Panc1 (cell line): ENCODE measurements around the gene CDK17. TPM values are rescaled to one million over a fixed set of nuclear protein-coding genes. Genes with fewer than 3 reads are reported as not detected.
"Not testable (repeated sequence)": the region's sequence is repeated elsewhere in the genome, so short reads cannot be mapped to it uniquely, and the experiment has no call there.

Source experiments
- ATAC-seq: fragments of 200-7000 bp; cut with Tn5 transposase; 2 replicates; pipeline ENCODE4 v1.9.1; 2020; ENCODE audit warnings: mild to moderate bottlenecking, moderate library complexity
- BruUV-seq: library from RNA; stranded (reverse); fragments of 400-500 nt; replicated peaks from 2 replicates; lab custom pipeline; 2021; lab: Mats Ljungman, UMichigan
- CTCF ChIA-PET: fragments of 300-600 bp; sonication (Branson Sonifier 250); formaldehyde crosslinking; loops from one replicate; lab custom pipeline; 2022; ENCODE audit warnings: antibody characterized with exemption; lab: Charles Lee
- POLR2A ChIA-PET: fragments of 300-600 bp; sonication (Branson Sonifier 250); formaldehyde crosslinking; loops from one replicate; lab custom pipeline; 2022; ENCODE audit warnings: antibody characterized with exemption; lab: Charles Lee
- DNase-seq: peaks from one replicate; pipeline ENCODE4 v3.0.0-alpha.2; 2010; ENCODE audit warnings: low read depth, low spot score
- H3K27ac ChIP-seq: 2 replicates; pipeline ENCODE4 v1.5.1; 2011; ENCODE audit warnings: mild to moderate bottlenecking, low read length, inconsistent platforms
- H3K27me3 ChIP-seq: fragments of 200-500 bp; sonication (Bioruptor generic); 2 replicates; pipeline ENCODE4 v1.6.0; 2014; ENCODE audit warnings: low read length, inconsistent platforms; ENCODE audit not compliant: control insufficient read depth, insufficient read depth
- H3K36me3 ChIP-seq: fragments of 200-500 bp; sonication (Bioruptor generic); 2 replicates; pipeline ENCODE4 v1.5.1; 2014; ENCODE audit warnings: inconsistent platforms, mild to moderate bottlenecking, low read length, moderate library complexity; ENCODE audit not compliant: control insufficient read depth, insufficient read depth
- H3K4me1 ChIP-seq: 2 replicates; pipeline ENCODE4 v1.5.1; 2011; ENCODE audit warnings: inconsistent platforms, mild to moderate bottlenecking, low read length, moderate library complexity; ENCODE audit not compliant: control insufficient read depth, insufficient read depth
- H3K4me3 ChIP-seq, 2 experiments: 2 replicates each; pipeline ENCODE4 v1.5.1; 2011 to 2012; ENCODE audit warnings: low read depth in 2 of 2, low read length in 2 of 2, mild to moderate bottlenecking in 2 of 2, inconsistent platforms in 1 of 2, moderate library complexity in 1 of 2
- H3K9me3 ChIP-seq: fragments of 200-500 bp; sonication (Bioruptor generic); 2 replicates; pipeline ENCODE4 v1.5.1; 2014; ENCODE audit warnings: low read depth, mild to moderate bottlenecking, inconsistent platforms, low read length, moderate library complexity; ENCODE audit not compliant: control insufficient read depth, insufficient read depth
- CTCF ChIP-seq: fragments of 450-650 bp; IDR thresholded peaks from 2 replicates; pipeline ENCODE4 v1.5.1; 2017; ENCODE audit warnings: mild to moderate bottlenecking
- POLR2AphosphoS5 ChIP-seq: IDR thresholded peaks from 2 replicates; pipeline ENCODE4 v1.6.1; 2012; ENCODE audit warnings: mild to moderate bottlenecking, low read depth, low read length, moderate library complexity
- REST ChIP-seq, 2 experiments: IDR thresholded peaks; 2 replicates each; pipeline ENCODE4 v1.6.1; 2011 to 2012; ENCODE audit warnings: low read depth in 2 of 2, control low read depth in 1 of 2, low read length in 1 of 2, mild to moderate bottlenecking in 1 of 2, moderate library complexity in 1 of 2; ENCODE audit not compliant: insufficient read depth in 1 of 2
- SIN3A ChIP-seq: IDR thresholded peaks from 2 replicates; pipeline ENCODE4 v1.6.1; 2012; ENCODE audit warnings: low read depth, mild to moderate bottlenecking, low read length, moderate library complexity, borderline replicate concordance; ENCODE audit not compliant: insufficient read depth
- TCF7L2 ChIP-seq: IDR thresholded peaks from 2 replicates; pipeline ENCODE4 v1.6.1; 2011; ENCODE audit warnings: mild to moderate bottlenecking, low read depth, low read length, inconsistent platforms
- in situ Hi-C: cut with HindIII; loops from 2 replicates; pipeline ENCODE4 v1.10.0; 2016; ENCODE audit warnings: low sequenced_read_pairs, low pct_unique_long_range_greater_than_20kb
- intact Hi-C: fragments of 100-400 bp; cut with micrococcal nuclease; formaldehyde crosslinking; loops from one replicate; pipeline ENCODE4 v1.10.0; 2022; ENCODE audit not compliant: unreplicated experiment
- total RNA-seq: library from RNA; stranded (reverse); gene quantifications from one replicate; pipeline ENCODE4 v1.2.1, GENCODE V29; 2021; ENCODE audit not compliant: unreplicated experiment

Gene CDK17
- total RNA-seq, 1 experiment from 2014 or later = 23.2 TPM

GRCh38 chr12:96409731-96410130 lies 9.5 kb upstream of the CDK17 start:
- no peaks in the 10 kb centered on the region for H3K27me3 ChIP-seq
- H3K36me3 ChIP-seq = no peaks in the 10 kb centered on the region
- ChIA-PET POLR2A (no interaction called here), CTCF (no interaction called here)
- intact Hi-C loops (loop anchor here (10.0 kb wide), 1 partner anchor 105 kb away; no protein-coding TSS in a partner anchor), in situ Hi-C loops (no loop called here)
- no peaks in the 10 kb centered on the region for H3K9me3 ChIP-seq
- no TSS peak for BruUV-seq
- ATAC-seq = no peak
- H3K27ac ChIP-seq = no peak overlapping the region
- no peak overlapping the region for H3K4me3 ChIP-seq
- TF ChIP-seq CTCF = no peak
- no peak for DNase-seq
- H3K4me1 ChIP-seq = no peaks in the 10 kb centered on the region

- BruUV-seq = no TSS peak
- DNase-seq (no peak), ATAC-seq (no peak)
- Histone ChIP-seq H3K36me3 (no peaks in the 10 kb centered on the region), H3K4me3 (no peak overlapping the region), H3K27ac (no peak overlapping the region), H3K27me3 (no peaks in the 10 kb centered on the region), H3K4me1 (no peaks in the 10 kb centered on the region), H3K9me3 (no peaks in the 10 kb centered on the region)
- in situ Hi-C loops (no loop called here), intact Hi-C loops (loop anchor here (10.0 kb wide), 1 partner anchor 106 kb away; no protein-coding TSS in a partner anchor)
- ChIA-PET CTCF (no interaction called here), POLR2A (no interaction called here)
- TF ChIP-seq POLR2AphosphoS5 (no peak), REST (IDR thresholded peaks at IDR 0.05; ENCODE audit: insufficient read depth in 1 of 2, low read depth in 2 of 2, low read length in 1 of 2) (no peak), TCF7L2 (no peak), CTCF (no peak), SIN3A (no peak)
Observed at GRCh38 chr12:96408993-96409392, 8.8 kb upstream of the CDK17 start.

- in situ Hi-C loops, H3K27ac ChIP-seq, POLR2A ChIA-PET, CTCF ChIA-PET, H3K36me3 ChIP-seq, H3K4me1 ChIP-seq, H3K27me3 ChIP-seq, H3K9me3 ChIP-seq, H3K4me3 ChIP-seq, BruUV-seq, ATAC-seq, DNase-seq: not testable (repeated sequence)
- intact Hi-C loops = loop anchor here (10.0 kb wide), 1 partner anchor 107 kb away; no protein-coding TSS in a partner anchor
Observed at GRCh38 chr12:96407429-96408097, 7.3 kb upstream of the CDK17 start.
